ENCODE measurements around the gene ZNF189. TPM values are rescaled to one million over a fixed set of nuclear protein-coding genes. Genes with fewer than 3 reads are reported as not detected.

Gene ZNF189
- total RNA-seq, 1 experiment from 2014 or later, result 15.8 TPM

DNA sequence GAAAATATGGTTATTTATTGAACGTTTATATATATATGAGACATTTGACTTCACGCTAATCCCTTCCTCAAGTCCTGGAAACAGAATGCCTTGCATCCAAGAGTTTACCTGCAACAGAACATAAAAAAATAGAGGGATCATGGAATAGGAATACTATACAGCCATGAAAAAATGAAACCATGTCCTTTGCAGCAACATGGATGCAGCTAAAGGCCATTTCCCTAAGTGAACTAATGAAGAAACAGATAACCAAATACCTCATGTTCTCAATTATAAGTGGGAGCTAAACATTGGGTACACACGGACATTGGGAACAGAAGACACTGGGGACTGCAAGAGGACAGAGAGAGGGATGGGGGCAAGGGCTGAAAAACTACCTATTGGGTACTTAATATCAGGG lies 26.8 kb upstream of the ZNF189 start:
- Histone ChIP-seq H3K4me1 (ENCODE audit: insufficient read depth, low read length) (peaks cover 3% of the 10 kb centered on the region; the same call in 1 of the 2 replicates), H3K4ac (ENCODE audit: low read depth, low read length) (no peak overlapping the region), H4K5ac (ENCODE audit: insufficient read length, low read depth, low read length) (no peak overlapping the region), H3K27ac (ENCODE audit: insufficient read length, low read depth, low read length) (no peak overlapping the region), H3K18ac (ENCODE audit: insufficient read length, low read depth, low read length) (no peak overlapping the region), H3K23me2 (ENCODE audit: insufficient read length, low read depth, low read length, poor library complexity, severe bottlenecking) (no peaks in the 10 kb centered on the region), H3K23ac (ENCODE audit: insufficient read length, low read depth, low read length) (no peak overlapping the region), H3K4me2 (ENCODE audit: insufficient read depth, insufficient read length, low read length) (no peak overlapping the region), H3K79me2 (ENCODE audit: insufficient read depth, low read length) (no peaks in the 10 kb centered on the region), H4K8ac (replicated peaks; ENCODE audit: insufficient read length, low read depth, low read length) (no peak overlapping the region), H2BK15ac (ENCODE audit: low read depth, low read length) (no peak overlapping the region), H3K9ac (ENCODE audit: extremely low read depth, insufficient read length, low read length) (no peak overlapping the region), H4K20me1 (ENCODE audit: control insufficient read depth, insufficient read depth, insufficient read length) (no peaks in the 10 kb centered on the region), H3K56ac (ENCODE audit: insufficient read length, low read depth, low read length) (no peak overlapping the region), H4K91ac (ENCODE audit: insufficient read length, low read depth, low read length) (no peak overlapping the region), H2BK12ac (ENCODE audit: insufficient read length, low read depth, low read length) (no peak overlapping the region), H3K14ac (ENCODE audit: insufficient read depth, low read length) (no peak overlapping the region), H2AFZ (ENCODE audit: low read length) (no peak overlapping the region), H2AK5ac (ENCODE audit: insufficient read length, low read length) (no peak overlapping the region), H3K27me3 (ENCODE audit: insufficient read depth, low read length) (no peaks in the 10 kb centered on the region), H2BK5ac (ENCODE audit: insufficient read length, low read length) (no peak overlapping the region), H3K79me1 (ENCODE audit: insufficient read depth, low read depth, low read length, poor library complexity, severe bottlenecking) (no peaks in the 10 kb centered on the region), H2BK20ac (ENCODE audit: low read depth, low read length, poor library complexity, severe bottlenecking) (no peak overlapping the region), H2BK120ac (ENCODE audit: low read depth, low read length, poor library complexity, severe bottlenecking) (no peak overlapping the region), H3K9me3 (ENCODE audit: control insufficient read depth, low read depth, low read length) (no peaks in the 10 kb centered on the region), H3T11ph (ENCODE audit: low read length) (no peak overlapping the region)
- Mint-ChIP-seq H3K4me1 (peaks cover 13 to 18% of the 10 kb centered on the region in 2 experiments), H3K9me3 (no peaks in the 10 kb centered on the region), H3K27me3 (ENCODE audit: low read depth) (no peaks in the 10 kb centered on the region), H3K27ac (no peak overlapping the region), H3K4me3 (no peak overlapping the region), H3K36me3 (ENCODE audit: insufficient read depth in 1 of 3, low read depth in 3 of 3) (no peaks in the 10 kb centered on the region; a peak in 1 of 7 replicates)
- TF ChIP-seq, protein P1, sequence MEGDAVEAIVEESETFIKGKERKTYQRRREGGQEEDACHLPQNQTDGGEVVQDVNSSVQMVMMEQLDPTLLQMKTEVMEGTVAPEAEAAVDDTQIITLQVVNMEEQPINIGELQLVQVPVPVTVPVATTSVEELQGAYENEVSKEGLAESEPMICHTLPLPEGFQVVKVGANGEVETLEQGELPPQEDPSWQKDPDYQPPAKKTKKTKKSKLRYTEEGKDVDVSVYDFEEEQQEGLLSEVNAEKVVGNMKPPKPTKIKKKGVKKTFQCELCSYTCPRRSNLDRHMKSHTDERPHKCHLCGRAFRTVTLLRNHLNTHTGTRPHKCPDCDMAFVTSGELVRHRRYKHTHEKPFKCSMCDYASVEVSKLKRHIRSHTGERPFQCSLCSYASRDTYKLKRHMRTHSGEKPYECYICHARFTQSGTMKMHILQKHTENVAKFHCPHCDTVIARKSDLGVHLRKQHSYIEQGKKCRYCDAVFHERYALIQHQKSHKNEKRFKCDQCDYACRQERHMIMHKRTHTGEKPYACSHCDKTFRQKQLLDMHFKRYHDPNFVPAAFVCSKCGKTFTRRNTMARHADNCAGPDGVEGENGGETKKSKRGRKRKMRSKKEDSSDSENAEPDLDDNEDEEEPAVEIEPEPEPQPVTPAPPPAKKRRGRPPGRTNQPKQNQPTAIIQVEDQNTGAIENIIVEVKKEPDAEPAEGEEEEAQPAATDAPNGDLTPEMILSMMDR (conservative IDR thresholded peaks at IDR 0.05), result no peak
- WGBS (ENCODE audit: extremely low coverage, insufficient read length, low lambda C conversion rate), result 100% methylated on average over 1 of the region's 3 CpGs
- DNase-seq, result no peak
